ENCODE data around the gene CTRB1. TPM values are rescaled to one million over a fixed set of nuclear protein-coding genes. Genes with fewer than 3 reads are reported as not detected.

CTRB1 gene
- total RNA-seq, 4 donors from 2014 or later: not detected

GRCh38 chr16:75235721-75236193 lies 17.0 kb downstream of the CTRB1 start:
- no peaks in the 10 kb centered on the region for H3K27me3 ChIP-seq
- H3K4me1 ChIP-seq: peaks cover 5 to 69% (median 43%) of the 10 kb centered on the region in 3 donors
- no peak for ATAC-seq
- no peak overlapping the region for H3K4me3 ChIP-seq
- peak overlapping the region in 1 of 4 donors; percentile 71 for H3K27ac ChIP-seq
- 60% methylated on average over 1 of the region's 34 CpGs; no CpG with 5 or more reads in 1 of the 2 donors for WGBS, 2 donors (ENCODE audit: low coverage in 1 of 2)
- no peaks in the 10 kb centered on the region for H3K9me3 ChIP-seq
- H3K36me3 ChIP-seq: peaks cover 0 to 62% of the 10 kb centered on the region in 2 donors
- no peak for TF ChIP-seq POLR2AphosphoS5 (IDR thresholded peaks at IDR 0.05)
- TF ChIP-seq POLR2A (IDR thresholded peaks at IDR 0.05): no peak
- no peak for TF ChIP-seq EP300 (IDR thresholded peaks at IDR 0.05)
- TF ChIP-seq CTCF (IDR thresholded peaks at IDR 0.05): no peak

- peaks cover 5 to 73% (median 43%) of the 10 kb centered on the region in 3 donors for H3K4me1 ChIP-seq
- no peaks in the 10 kb centered on the region for H3K27me3 ChIP-seq
- H3K4me3 ChIP-seq: no peak overlapping the region
- WGBS, 2 donors (ENCODE audit: low coverage in 1 of 2): 63 to 75% methylated on average over 2 to 5 of the region's 7 CpGs
- TF ChIP-seq EP300 (IDR thresholded peaks at IDR 0.05): no peak
- TF ChIP-seq CTCF (IDR thresholded peaks at IDR 0.05): no peak
- TF ChIP-seq POLR2A (IDR thresholded peaks at IDR 0.05): no peak
- no peak for TF ChIP-seq POLR2AphosphoS5 (IDR thresholded peaks at IDR 0.05)
- H3K9me3 ChIP-seq: no peaks in the 10 kb centered on the region
- peaks cover 0 to 62% of the 10 kb centered on the region in 2 donors for H3K36me3 ChIP-seq
- no peak for ATAC-seq
- no peak overlapping the region for H3K27ac ChIP-seq
Observed at GRCh38 chr16:75236232-75236631, 17.4 kb downstream of the CTRB1 start.

- no peak for ATAC-seq
- H3K9me3 ChIP-seq: no peaks in the 10 kb centered on the region
Observed at GRCh38 chr16:75236736-75237397, 18.1 kb downstream of the CTRB1 start.

GRCh38 chr16:75237398-75238131 lies 18.8 kb downstream of the CTRB1 start:
- TF ChIP-seq CTCF (IDR thresholded peaks at IDR 0.05): no peak
- no peak for TF ChIP-seq POLR2A (IDR thresholded peaks at IDR 0.05)
- no peak for TF ChIP-seq POLR2AphosphoS5 (IDR thresholded peaks at IDR 0.05)
- no peak for TF ChIP-seq EP300 (IDR thresholded peaks at IDR 0.05)
- peaks cover 5 to 77% (median 43%) of the 10 kb centered on the region in 3 donors for H3K4me1 ChIP-seq

More at GRCh38 chr16:75236736-75237397, 18.1 kb downstream of the CTRB1 start:
- TF ChIP-seq POLR2A (IDR thresholded peaks at IDR 0.05) (no peak), EP300 (IDR thresholded peaks at IDR 0.05) (no peak), POLR2AphosphoS5 (IDR thresholded peaks at IDR 0.05) (no peak), CTCF (IDR thresholded peaks at IDR 0.05) (no peak)
- H3K4me3 ChIP-seq: no peak overlapping the region
- H3K36me3 ChIP-seq: peaks cover 0 to 62% of the 10 kb centered on the region in 2 donors
- peaks cover 5 to 75% (median 43%) of the 10 kb centered on the region in 3 donors for H3K4me1 ChIP-seq
- peak overlapping the region in 3 of 4 donors; percentile 86 to 91 (median 87) for H3K27ac ChIP-seq
- 60% methylated on average over 2 of the region's 28 CpGs; no CpG with 5 or more reads in 1 of the 2 donors for WGBS, 2 donors (ENCODE audit: low coverage in 1 of 2)
- H3K27me3 ChIP-seq: no peaks in the 10 kb centered on the region

More at GRCh38 chr16:75237398-75238131, 18.8 kb downstream of the CTRB1 start:
- WGBS, 2 donors (ENCODE audit: low coverage in 1 of 2): no CpG with 5 or more reads among the region's 18 CpGs
- Histone ChIP-seq H3K27me3 (no peaks in the 10 kb centered on the region), H3K4me3 (no peak overlapping the region), H3K27ac (peak overlapping the region in 3 of 4 donors; percentile 86 to 91 (median 87)), H3K36me3 (peaks cover 0 to 62% of the 10 kb centered on the region in 2 donors), H3K9me3 (no peaks in the 10 kb centered on the region)
- no peak for ATAC-seq

Data from gastroesophageal sphincter (tissue), 4 donors.